K562 (cell line): ENCODE results near the gene ZNF800. TPM values are rescaled to one million over a fixed set of nuclear protein-coding genes. Genes with fewer than 3 reads are reported as not detected.

Source experiments
- BRF1 ChIP-seq: IDR thresholded peaks from 3 replicates; pipeline ENCODE4 v1.6.1; 2011; ENCODE audit warnings: borderline replicate concordance, mild to moderate bottlenecking; ENCODE audit not compliant: insufficient read length; ENCODE audit errors: extremely low read depth
- EGR1 ChIP-seq: fragments of 450-650 bp; conservative IDR thresholded peaks from 2 replicates; pipeline ENCODE4 v1.6.1; 2017; ENCODE audit warnings: mild to moderate bottlenecking
- FOXP1 ChIP-seq: sonication (generic); formaldehyde crosslinking; IDR thresholded peaks from 2 replicates; pipeline ENCODE4 v1.8.0; 2022; ENCODE audit warnings: mild to moderate bottlenecking, missing genetic modification reagents
- TGIF2 ChIP-seq: sonication (generic); formaldehyde crosslinking; IDR thresholded peaks from 2 replicates; pipeline ENCODE4 v1.8.1; 2022; ENCODE audit warnings: mild to moderate bottlenecking, missing genetic modification reagents, moderate library complexity
- ZFP91 ChIP-seq: sonication (generic); formaldehyde crosslinking; IDR thresholded peaks from 2 replicates; pipeline ENCODE4 v1.8.0; 2022; ENCODE audit warnings: mild to moderate bottlenecking, missing genetic modification reagents
- ZNF655 ChIP-seq: fragments of 250-450 bp; sonication (Bioruptor Pico); IDR thresholded peaks from 2 replicates; pipeline ENCODE4 v1.5.0; 2021
- polyA plus RNA-seq, 8 experiments: library from polyadenylated mRNA; depleted of rRNA in 4 of 8; stranded (reverse) in 5 of 8; unstranded in 3 of 8; fragments of >200 nt; fragmentation: Nextera tagmentation in 2 of 8; fragmentation: Illumina TruSeq in 1 of 8; extraction: Ambion mirVana in 2 of 8; extraction: Trizol in 1 of 8; gene quantifications; 2 replicates each; pipeline versions ENCODE4 v1.2.1 to v1.2.3, GENCODE V29; 2011 to 2014; ENCODE audit warnings: inconsistent platforms in 1 of 8, missing spikeins in 1 of 8
- total RNA-seq, 7 experiments: library from RNA; depleted of rRNA in 6 of 7; stranded (reverse); fragments of >200 nt in 6 of 7; fragmentation: Illumina TruSeq in 2 of 7; extraction: Trizol in 2 of 7; gene quantifications; 2 replicates each; pipeline versions ENCODE4 v1.2.1 to v1.2.3, GENCODE V29; 2011 to 2021; ENCODE audit warnings: low replicate concordance in 1 of 7
- TF ChIP-seq, protein P1 (sequence below): IDR thresholded peaks from 2 replicates; pipeline ENCODE4 v1.6.1; 2011; ENCODE audit not compliant: insufficient read length; ENCODE audit errors: extremely low read depth

The ZNF800 gene
- total and polyA plus RNA-seq, 9 of the 15 experiments (the other 6 are each of a cell fraction or from before 2014, with no cell fraction given) = 7.5 to 58.3 (median 33.4) TPM

DNA sequence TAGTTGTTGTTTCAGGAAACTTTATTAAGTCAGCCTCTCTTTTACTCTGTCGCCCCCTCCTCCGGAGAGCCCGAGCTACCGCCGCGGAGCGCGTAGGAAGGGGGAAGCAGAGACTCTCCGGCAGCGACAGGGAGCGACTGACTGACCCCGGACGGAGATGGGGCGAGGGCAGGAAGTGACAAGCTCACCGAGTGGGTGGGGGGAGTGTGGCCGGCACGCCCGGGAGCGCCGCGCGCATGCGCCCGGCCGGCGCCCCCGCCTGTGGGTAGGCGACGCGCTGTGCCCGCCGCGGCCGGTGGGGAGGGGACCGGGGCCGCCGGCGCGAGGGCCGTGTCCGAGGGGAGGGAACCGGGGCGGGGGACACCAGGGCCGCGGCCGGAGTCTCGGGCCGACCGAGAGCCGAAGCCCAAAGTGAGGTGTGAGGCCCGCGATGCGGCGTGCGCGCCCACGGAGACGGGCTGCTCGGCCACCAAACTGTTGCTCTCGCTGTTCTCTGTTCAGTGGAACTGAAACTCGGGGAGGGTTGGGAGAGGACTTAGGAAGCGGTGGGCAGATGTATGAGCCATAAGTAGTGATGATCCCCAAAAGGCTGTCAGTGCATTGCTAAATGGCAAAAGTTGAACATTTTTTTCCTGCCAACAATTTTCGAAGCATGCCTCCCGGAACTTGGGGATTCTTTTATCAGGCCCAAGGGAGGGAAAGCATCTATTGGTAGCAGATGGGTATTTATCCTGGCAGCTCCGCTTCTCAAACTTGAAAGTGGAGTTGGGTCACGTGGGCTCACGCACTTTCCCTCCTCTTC is at the start of gene ZNF800 (continued):
- TF ChIP-seq, protein P1, sequence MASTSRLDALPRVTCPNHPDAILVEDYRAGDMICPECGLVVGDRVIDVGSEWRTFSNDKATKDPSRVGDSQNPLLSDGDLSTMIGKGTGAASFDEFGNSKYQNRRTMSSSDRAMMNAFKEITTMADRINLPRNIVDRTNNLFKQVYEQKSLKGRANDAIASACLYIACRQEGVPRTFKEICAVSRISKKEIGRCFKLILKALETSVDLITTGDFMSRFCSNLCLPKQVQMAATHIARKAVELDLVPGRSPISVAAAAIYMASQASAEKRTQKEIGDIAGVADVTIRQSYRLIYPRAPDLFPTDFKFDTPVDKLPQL = peak; percentile 73
- TF ChIP-seq TGIF2 = no peak
- no peak for TF ChIP-seq BRF1
- peak; percentile 14; the same call in 1 of the 2 replicates for TF ChIP-seq FOXP1
- peak; percentile 76 for TF ChIP-seq EGR1
- TF ChIP-seq ZFP91 (CRISPR knock-in tag) = no peak
- no peak for TF ChIP-seq ZNF655 (CRISPR knock-in tag)
